Activated CD4-positive, CD25-positive, alpha-beta regulatory T cell treated with anti-CD3 and anti-CD28 coated beads, Interleukin-2, amount 50 U/mL, for 16 hours (primary cell): ENCODE results near the gene KIF1A.

Source experiments
- DNase-seq: peaks from one replicate; pipeline ENCODE4 v3.0.0-alpha.2; 2020; ENCODE audit warnings: low read depth, low spot score

Gene KIF1A

GRCh38 chr2:240819858-240820606 is at the start of gene KIF1A:
Gene KIF1A, minus strand, starts transcription at chr2:240820219. Its CDS starts 22,467 bp downstream, at chr2:240797752.
- no peak for DNase-seq

DNA sequence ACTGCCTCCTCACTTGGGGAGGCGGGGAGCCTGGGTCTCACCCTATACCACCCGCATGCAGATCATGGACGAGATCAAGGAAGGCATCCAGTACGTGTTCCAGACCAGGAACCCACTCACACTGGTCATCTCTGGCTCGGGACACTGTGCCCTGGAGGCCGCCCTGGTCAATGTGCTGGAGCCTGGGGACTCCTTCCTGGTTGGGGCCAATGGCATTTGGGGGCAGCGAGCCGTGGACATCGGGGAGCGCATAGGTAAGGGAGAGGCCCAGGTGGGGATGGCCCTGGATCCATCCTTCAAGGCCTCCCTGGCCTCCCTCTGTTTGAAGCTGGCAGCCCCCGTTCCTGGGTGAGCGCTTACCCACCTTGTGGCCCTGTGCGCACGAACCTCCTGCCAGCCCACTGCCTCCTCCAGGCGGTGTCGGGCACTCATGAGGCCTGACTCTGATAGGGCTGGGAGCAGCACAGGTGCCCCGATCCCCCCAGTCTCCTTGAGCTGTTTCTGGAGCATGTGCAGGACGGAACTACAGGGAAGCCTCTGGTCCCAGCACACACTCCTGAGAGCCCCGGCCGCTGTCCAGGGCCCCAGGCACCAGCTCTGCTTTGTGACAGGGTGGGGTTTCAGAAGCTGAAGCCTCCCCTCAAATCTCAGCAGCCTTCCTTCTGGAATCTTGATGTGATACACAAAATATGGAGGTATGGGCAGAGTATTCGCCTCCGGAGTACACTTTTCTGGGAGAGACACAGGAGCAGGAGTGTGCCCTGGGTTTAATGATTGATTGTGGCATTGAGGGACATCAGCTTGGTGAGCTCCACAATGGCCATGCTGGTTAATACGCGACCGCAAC is 49.3 kb upstream of the KIF1A start:
- no peak for DNase-seq

DNA sequence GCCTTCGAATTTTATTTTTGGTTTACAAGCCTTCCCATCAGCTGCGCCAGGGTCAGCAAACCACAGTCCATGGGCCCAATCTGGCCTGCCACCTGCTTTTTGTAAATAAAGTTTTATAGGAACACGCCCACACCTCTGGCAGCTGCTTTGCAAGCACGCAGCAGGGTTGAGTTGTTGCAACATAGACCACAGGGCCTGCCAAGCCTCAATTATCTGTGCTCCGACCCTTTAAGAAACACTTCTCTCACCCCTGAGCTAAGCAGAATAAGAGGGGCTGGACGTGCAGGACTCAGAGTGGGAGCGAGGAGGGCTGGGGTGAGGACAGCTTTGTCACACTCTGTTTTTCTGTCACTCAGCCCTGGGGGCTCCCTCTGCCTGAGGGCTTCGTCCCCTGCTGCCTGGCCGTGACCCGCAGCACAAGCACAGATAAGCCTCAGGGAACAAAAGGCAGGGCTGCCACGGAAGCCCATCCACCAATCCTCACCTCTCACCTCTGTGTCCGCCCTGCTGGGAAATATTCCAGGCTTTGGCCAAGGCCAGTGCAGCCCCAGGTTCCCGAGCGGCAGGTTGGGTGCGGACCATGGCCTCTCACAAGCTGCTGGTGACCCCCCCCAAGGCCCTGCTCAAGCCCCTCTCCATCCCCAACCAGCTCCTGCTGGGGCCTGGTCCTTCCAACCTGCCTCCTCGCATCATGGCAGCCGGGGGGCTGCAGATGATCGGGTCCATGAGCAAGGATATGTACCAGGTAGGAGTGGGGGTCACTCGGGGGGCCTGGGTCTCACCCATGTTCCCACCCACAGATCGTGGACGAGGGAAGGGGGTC is 48.5 kb upstream of the KIF1A start, which contains the start of gene AGXT:
Gene AGXT, plus strand, starts transcription at position 539 of the 823 bp plus-strand sequence. Its CDS starts 42 bp downstream, at position 581.
- no peak for DNase-seq

GRCh38 chr2:240865391-240865790 is 45.4 kb upstream of the KIF1A start:
- DNase-seq, result no peak

DNA sequence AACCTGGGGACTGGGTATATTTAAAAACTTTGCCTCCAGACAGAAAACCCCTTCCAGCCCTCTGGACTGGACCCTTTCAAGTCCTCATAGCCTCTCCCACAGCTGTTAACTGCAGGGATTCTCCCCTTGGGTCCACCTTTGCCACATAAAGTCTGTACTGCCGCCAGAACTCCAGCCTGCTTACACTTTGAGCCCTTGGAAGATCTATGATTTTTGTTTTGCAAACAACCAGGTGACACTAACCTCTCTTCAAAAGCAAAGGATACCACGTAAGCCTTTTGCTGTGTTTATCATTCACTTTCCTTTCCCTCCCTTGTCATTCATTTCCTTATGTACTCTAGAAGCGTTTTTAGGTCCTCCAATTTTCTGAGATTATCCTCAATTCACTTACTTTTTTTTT is 44.5 kb upstream of the KIF1A start:
- no peak for DNase-seq

DNA sequence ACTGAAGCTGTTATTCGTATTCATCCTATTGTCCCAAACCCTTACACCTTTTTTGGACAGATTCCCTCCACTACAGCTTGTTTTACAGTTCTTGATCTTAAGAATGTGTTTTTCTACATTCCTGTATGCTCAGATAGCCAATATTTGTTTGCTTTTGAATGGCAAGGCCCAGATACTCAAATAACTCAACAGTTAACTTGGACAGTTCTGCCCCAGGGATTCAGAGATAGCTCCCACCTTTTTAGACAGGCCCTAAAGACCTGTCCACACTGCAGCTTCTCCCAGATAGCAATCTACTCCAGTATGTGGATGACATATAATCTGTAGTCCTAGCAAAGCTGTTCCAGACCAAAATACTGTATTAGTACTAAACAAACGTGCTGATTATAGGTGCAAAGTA is 41.5 kb upstream of the KIF1A start:
- no peak for DNase-seq

GRCh38 chr2:240858871-240859270 is 38.9 kb upstream of the KIF1A start:
- no peak for DNase-seq

DNA sequence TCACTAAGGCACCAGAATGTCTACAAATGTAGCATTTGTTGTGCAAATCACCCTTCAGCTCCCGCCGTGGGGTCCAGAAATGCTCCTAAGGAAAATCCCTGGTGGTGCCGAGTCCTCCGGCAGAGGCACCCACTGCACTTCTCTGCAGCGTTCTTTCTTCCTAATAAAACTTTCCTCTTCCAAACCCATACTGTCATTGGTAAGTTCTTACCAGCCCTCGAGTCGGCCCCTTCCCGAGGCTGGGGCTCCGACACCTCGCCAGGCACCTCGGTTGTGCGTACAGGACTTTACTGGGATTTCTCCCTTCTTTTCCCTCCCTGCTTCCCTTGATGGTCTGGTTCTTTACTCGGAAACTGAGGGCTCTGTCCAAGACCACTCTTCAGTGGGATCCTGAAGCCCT is 38.3 kb upstream of the KIF1A start:
- DNase-seq, result no peak

GRCh38 chr2:240857039-240858008 is 37.3 kb upstream of the KIF1A start:
- no peak for DNase-seq

GRCh38 chr2:240856151-240856980 is 36.3 kb upstream of the KIF1A start:
- DNase-seq, result no peak

DNA sequence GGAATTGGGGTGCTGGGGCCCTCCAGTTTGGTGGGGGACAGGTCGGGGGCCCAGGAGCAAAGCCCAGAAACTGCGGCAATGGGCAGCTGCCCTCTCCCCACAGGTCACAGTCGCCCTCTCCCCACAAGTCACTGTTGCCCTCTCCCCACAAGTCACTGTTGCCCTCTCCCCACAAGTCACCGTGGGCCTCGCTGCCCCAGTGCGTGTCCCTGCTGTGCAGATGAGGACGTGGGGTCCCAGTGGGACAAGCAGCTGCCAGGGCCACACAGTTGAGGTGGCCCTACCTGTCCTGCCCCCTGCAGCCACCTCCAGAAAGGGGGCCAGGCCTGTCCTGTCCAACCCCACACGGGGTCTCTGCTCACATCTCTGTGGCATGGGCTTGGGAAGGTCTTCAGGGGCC is 35.7 kb upstream of the KIF1A start:
- no peak for DNase-seq

DNA sequence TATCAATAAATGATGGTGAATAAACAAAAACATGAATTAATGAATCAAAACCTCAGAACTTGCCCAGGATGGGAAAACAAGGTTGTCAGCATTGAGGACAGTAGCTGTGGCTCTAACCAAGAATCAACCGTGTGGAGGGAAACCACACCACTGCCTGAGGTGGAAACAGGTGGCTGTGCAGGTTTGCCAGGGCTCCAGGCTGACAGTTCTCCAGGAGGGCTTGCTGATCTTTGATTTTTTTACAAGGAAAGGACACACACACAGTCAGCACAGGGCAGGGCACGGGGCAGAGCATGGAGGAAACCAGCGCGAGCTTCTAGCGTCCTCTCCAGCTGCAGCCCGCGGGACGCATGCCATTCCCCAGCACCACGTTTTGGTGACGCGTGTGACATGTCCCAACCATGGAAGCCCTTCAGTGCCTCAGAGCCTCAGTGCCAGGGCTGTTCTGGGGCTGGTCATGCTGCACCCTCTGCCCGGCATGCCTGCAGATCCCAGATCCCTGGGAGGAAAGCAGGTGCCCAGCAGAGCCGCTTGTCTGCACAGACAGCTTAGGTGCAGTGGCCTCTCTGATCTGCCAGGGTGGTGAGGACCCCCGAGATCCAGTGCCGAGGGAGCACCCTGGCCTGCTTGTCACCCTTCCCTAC is 32.8 kb upstream of the KIF1A start:
- no peak for DNase-seq

DNA sequence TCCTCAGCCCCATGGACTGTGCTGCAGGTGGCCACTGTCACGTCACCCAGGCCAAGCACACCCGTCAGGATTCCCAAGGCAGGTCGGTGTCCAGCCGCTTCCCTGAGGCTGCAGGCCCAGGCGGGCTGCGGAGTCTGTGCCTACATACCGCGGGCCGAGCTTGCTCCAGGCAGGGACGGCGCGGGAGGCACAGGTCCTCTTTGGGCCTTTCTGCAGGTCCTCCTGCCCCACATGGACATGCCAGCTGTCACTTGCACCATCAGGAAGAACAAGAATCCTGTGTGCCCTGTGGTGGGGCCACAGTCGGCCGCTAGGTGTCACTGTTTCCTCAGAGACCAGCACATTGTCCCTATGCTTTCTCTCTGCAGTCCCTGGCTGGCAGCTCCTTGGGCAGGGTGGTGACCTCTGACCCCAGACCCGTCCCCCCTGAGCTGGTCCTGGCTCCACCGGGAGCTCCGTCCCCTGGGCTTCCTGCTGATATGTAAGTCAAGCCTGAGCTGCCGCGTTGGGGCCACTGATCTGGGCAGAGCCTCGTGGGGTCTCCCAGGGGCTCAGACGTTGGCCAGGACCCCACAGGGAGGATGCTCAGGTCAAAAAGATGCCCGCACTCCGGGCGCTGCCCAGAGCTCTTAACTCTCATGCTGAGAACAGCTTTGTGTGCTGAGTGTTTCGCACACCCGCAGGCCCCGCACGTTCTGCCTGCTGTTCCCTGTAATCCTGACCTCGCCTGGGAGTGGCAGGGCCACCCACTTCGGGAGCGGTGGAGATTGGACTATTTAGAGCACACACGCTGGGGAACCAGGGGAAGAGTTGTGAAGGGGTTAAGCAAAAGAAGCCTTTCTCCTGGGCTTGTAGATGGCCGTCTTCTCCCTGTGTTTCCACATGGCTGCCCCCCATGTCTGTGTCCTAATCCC is 31.3 kb upstream of the KIF1A start:
- peak; percentile 63 for DNase-seq

- no peak for DNase-seq
Observed at GRCh38 chr2:240850756-240851077, 30.7 kb upstream of the KIF1A start.

GRCh38 chr2:240850026-240850425 is 30.0 kb upstream of the KIF1A start:
- no peak for DNase-seq

DNA sequence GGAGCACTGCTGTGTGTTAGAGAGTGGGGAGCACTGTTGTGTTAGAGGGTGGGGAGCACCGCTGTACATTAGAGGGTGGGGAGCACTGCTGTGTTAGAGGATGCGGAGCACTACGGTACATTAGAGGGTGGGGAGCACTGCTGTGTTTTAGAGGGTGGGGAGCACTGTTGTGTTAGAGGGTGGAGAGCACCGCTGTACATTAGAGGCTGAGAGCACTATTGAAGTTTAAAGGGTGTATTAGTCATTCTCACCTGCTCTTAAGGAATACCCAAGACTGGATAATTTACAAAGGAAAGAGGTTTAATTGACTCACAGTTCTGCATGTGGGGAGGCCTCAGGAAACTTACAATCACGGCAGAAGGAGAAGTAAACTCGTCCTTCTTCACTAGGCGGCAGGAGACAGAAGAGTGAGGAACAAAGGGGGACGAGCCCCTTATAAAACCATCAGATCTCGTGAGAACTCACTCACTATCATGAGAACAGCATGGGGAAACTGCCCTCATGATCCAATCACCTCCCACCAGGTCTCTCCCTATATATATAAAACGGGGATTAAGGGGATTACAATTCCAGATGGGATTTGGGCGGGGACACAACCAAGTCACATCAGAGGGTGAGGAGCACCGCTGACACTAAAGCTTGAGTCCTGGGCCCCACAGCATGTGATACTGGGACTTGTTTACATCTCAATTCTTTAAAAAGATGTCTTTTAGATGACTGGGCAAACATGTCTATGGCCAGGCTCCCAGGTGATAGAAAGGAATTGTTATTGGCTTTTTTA is 29.1 kb upstream of the KIF1A start:
- no peak for DNase-seq

GRCh38 chr2:240847817-240848216 is 27.8 kb upstream of the KIF1A start:
- no peak for DNase-seq
